CD4-positive, alpha-beta T cell treated with Interleukin-15 for 4 hours (primary cell): Measurements from ENCODE around the gene PRKN.

Experiments used
- DNase-seq: peaks from one replicate; pipeline ENCODE4 v3.0.0-alpha.2; 2020; ENCODE audit warnings: low spot score

Gene PRKN

DNA sequence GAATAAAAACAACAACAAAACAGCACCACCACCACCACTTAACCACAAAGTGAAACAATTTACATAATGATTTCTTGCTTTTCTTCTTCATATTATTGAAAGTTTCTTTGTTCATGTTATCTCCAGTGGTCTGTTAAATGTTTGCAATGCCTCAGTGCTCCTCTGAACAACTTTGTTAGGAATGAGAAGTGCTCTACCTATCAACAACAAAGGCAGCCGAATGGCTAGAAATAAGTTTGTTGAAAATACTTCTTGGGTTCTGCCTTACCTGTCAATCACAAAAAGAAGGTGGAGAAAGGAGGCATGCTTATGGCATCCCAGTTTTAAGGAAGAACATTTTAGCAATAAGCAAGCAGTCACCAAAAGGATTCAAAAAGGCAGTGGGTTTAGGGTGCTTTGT is 490.2 kb downstream of the PRKN start:
- no peak for DNase-seq

DNA sequence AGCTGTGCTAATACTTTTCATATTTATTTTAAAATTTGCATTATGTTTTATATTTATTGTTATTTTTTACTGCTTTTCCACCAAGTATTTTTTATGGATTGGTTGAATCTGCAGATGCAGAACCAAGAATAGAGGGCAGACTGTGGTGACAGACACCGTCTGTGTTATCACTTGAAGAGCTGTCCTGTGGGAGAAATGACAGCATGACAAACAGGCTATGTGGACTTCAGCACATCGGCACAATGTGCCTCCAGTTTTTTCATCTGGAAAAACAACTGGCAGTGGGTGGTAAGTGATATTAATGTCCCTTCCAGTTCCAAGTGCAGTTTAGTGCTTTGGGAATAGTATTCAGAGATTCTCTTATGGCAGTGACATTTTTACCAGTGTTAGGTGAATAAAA is 492.9 kb downstream of the PRKN start:
- DNase-seq, result no peak

DNA sequence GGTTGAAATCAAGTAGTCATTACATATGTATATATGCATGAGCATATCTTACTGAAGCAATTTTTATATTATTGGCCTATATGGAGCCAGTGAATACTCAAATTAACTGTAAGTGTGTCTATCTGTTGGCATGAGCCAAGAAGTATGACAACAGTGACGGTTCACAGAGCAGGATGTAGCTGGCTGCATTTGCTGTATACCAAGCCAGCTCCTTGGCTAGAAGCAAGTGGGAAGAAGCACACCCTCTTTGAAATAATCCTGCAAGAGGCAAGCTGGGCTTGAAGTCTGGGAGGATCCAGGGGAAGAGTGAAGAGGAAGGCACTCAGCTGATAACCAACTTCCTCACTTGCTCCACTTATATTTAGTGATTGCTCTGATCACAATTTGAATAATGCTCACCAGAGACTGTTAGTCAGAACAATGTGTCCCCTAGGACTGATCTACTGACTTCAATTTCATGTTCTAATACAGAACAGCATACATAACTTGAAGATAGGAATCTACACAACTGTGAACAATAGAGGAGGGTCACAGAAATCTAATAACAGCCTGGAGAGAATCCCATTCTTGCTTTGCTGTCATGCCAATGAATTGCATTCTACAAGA is 497.3 kb downstream of the PRKN start:
- no peak for DNase-seq

- DNase-seq, result no peak
Observed at GRCh38 chr6:162229093-162229492, 498.5 kb downstream of the PRKN start.

GRCh38 chr6:162226803-162227202 is 500.8 kb downstream of the PRKN start:
- DNase-seq, result no peak

DNA sequence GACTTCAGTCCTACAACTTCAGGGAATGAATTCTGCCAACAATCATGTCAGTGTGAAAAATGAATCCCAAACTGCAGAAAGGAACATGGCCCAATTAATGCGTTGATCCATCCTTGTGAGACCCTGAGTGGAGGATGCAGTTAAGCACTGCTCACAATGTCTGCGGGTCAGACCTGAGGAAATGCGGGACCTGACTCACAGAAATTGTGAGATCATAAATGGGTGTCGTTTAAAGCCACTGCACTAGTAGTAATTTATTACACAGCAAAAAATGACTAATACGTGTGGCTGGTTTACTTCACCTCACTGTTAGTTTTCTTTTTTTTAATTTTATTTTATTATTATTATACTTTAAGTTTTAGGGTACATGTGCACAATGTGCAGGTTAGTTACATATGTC is 505.0 kb downstream of the PRKN start:
- no peak for DNase-seq

- DNase-seq, result no peak
Observed at GRCh38 chr6:162220876-162221275, 506.7 kb downstream of the PRKN start.

GRCh38 chr6:162219266-162219665 is 508.3 kb downstream of the PRKN start:
- DNase-seq, result no peak

DNA sequence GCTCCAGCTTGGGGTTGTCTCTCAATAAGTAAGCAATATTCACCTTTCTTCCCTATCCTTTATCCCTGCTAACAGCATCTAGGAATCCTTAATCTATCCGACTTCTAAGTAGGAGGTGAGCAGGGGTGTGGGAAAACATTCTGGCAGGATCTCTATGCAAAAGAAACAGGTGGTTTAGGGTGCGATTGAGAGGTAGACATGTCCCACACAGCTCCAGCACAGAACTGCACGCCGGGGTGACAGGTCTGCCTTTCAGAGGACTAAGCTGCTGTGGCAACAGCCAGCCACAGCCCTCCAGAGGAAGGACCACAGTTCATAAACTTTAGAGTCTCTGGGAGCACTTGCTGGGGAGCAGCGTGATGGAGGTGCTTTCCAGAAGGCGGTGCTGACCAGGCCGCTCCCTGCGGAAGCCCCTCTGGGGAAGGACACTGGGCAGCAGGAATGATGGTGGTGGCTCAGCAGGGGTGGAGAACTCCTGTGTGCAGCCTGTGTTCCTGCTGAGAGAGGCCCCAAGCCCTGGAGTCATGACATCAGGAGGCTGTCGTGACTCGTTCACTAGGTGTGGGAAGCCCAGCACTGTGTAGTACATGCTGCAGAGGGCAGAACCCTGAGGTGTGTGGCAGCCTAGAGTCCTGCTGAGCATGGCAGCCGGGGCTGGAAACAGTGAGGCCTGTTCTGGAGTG is 509.6 kb downstream of the PRKN start:
- DNase-seq, result no peak

GRCh38 chr6:162217058-162217457 is 510.5 kb downstream of the PRKN start:
- DNase-seq, result no peak

DNA sequence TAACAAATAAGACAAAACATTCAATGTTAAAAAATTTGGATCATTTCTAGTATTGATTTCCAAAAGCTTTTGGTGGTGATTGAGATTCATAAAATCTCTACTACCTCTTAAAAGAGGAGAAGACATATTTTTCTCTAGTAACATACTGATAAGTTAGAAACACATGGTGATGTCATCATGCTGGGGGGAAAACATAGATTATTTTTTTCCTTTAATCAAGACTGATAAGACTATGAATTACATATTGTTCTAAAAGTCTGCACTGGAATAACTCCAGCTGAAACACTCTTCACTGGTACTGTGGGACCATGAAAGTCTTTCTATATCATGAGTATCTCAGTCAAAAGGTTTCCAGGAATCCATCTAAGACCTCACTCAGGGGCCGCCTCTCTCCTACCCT is 515.8 kb downstream of the PRKN start:
- DNase-seq, result no peak

GRCh38 chr6:162211022-162211421 is 516.5 kb downstream of the PRKN start:
- no peak for DNase-seq

DNA sequence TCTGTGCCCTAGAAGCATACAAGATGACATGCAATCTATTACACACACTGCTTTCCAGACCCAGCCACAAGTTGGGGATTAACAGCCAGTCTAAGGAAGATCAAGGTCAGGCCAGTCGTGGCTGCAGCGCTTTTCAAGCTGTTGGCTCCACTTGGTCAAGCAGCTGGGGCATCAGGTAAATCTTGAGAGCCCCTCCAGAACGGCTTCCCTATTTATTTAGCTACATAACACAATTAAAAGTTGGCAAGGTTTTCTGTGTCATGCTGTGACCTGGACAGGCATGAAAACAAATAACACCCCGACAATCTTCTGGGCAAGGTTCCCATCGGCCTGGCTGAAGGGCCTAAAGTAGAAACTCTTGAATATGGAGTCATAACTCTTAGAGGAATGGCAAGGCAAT is 524.3 kb downstream of the PRKN start:
- no peak for DNase-seq

DNA sequence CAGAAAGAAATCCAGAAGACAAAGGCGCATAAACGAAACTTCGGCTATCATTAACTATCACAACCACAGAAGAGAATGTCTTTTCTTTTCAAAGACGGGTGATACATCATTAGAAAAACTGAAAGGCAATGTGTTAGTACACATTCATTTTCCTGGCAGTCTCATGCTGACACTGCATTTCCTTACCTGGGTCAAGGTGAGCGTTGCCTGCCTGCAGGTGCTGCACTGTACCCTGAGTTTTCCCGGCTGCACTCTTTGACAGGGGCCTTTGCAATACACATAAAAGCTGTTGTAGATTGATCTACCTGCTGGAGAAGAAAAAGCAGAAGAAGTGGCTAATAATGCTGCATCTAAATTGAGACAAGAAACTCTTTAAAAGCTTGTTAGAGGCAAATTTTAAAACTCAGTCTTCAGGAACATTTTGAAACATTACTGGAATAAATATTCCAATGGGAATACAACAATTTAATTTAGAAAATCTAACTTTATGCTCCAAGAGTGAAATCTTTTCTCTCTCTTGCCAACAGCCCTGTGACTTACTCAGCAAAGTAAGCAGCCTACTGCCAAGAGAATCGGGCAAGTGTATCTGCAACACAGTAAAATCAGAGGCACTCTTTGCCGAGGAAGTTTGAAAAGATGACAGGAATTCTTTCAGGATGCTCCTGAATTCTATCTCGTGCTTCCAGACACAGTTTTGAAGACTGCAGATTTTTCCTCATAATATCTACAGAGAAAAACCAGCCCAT is 526.4 kb downstream of the PRKN start:
- DNase-seq, result no peak

DNA sequence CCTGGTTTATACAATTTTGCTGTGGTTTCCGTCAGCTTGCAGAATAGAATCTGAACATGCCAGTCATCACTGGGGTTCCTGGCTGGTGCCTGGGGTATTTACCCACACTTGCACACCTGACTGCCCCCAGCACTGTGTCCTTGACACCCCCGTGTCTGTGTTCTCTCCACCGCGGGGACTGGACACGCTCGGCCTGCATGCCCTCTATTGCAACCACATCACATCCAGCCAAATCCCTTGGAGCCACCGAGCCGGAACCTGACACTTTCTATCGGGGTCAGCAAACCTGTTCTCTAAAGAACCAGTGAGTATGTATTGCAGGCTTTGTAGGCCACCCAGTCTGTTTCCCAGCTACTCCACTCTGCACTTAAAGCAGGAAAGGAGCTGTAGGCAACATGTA is 527.5 kb downstream of the PRKN start:
- DNase-seq, result no peak

GRCh38 chr6:162198925-162199324 is 528.6 kb downstream of the PRKN start:
- DNase-seq, result no peak

- DNase-seq, result no peak
Observed at GRCh38 chr6:162198076-162198475, 529.5 kb downstream of the PRKN start.

DNA sequence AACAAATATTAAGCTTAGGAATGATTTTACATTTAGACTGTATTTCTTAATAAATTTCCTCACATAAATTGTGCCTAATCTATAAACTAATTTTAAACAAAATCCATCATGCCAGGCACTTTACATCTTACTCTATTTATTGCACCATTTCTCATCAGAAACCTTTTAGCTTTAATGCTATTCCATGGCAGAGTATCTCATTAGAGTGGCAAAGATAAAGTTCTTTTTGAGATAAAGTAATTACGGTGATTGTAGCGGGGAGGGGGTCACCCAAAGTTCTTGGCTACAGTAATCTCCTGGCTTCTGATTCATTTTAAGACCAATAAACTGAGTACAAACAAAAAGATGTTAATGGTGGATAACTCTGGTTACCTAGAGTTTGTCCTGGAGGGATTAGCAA is 532.1 kb downstream of the PRKN start:
- no peak for DNase-seq

- DNase-seq, result no peak
Observed at GRCh38 chr6:162190981-162191380, 536.6 kb downstream of the PRKN start.

- no peak for DNase-seq
Observed at GRCh38 chr6:162187168-162187935, 540.2 kb downstream of the PRKN start.

- DNase-seq, result no peak
Observed at GRCh38 chr6:162184465-162184864, 543.1 kb downstream of the PRKN start.

- DNase-seq, result no peak
Observed at GRCh38 chr6:162181741-162182401, 545.7 kb downstream of the PRKN start.
